Memory B cell (primary cell): ENCODE measurements around the gene GLB1L2.

Experiments used
- ATAC-seq: fragments of 150-1000 bp; cut with Tn5 transposase; 2 replicates; pipeline ENCODE4 v1.10.0; 2021; ENCODE audit warnings: low read depth, mild to moderate bottlenecking, moderate library complexity
- DNase-seq, 2 donors: peaks; one replicate each; pipeline ENCODE4 v3.0.0; 2022; ENCODE audit warnings: low spot score in 2 of 2
- H3K27ac Mint-ChIP-seq: one replicate; pipeline ENCODE4 v1.8.0; 2022; ENCODE audit warnings: mild to moderate bottlenecking, moderate library complexity, mixed read lengths
- H3K27me3 Mint-ChIP-seq: one replicate; pipeline ENCODE4 v1.8.0; 2022; ENCODE audit warnings: mixed read lengths
- H3K36me3 Mint-ChIP-seq: one replicate; pipeline ENCODE4 v1.8.0; 2022; ENCODE audit warnings: mild to moderate bottlenecking, mixed read lengths
- H3K4me1 Mint-ChIP-seq: one replicate; pipeline ENCODE4 v1.8.0; 2022; ENCODE audit warnings: mixed read lengths
- H3K4me3 Mint-ChIP-seq: one replicate; pipeline ENCODE4 v1.8.0; 2022; ENCODE audit warnings: mild to moderate bottlenecking, moderate library complexity, mixed read lengths
- H3K9me3 Mint-ChIP-seq: one replicate; pipeline ENCODE4 v1.8.0; 2022; ENCODE audit warnings: mixed read lengths

GLB1L2 gene

GRCh38 chr11:134399293-134399654 lies 67.5 kb downstream of the GLB1L2 start:
- no peak overlapping the region for H3K4me3 Mint-ChIP-seq

GRCh38 chr11:134399996-134400395 lies 68.2 kb downstream of the GLB1L2 start:
- no peak for DNase-seq
- Mint-ChIP-seq H3K27ac (no peak overlapping the region), H3K36me3 (no peaks in the 10 kb centered on the region), H3K27me3 (peaks cover 13% of the 10 kb centered on the region), H3K9me3 (no peaks in the 10 kb centered on the region), H3K4me3 (no peak overlapping the region), H3K4me1 (no peaks in the 10 kb centered on the region)
- ATAC-seq, result no peak

More at GRCh38 chr11:134399293-134399654, 67.5 kb downstream of the GLB1L2 start:
- Mint-ChIP-seq H3K4me1 (no peaks in the 10 kb centered on the region), H3K27ac (no peak overlapping the region), H3K36me3 (no peaks in the 10 kb centered on the region), H3K9me3 (no peaks in the 10 kb centered on the region), H3K27me3 (peaks cover 14% of the 10 kb centered on the region)
- no peak for DNase-seq
- no peak for ATAC-seq

- no peaks in the 10 kb centered on the region for H3K9me3 Mint-ChIP-seq
- H3K36me3 Mint-ChIP-seq, result no peaks in the 10 kb centered on the region
- H3K4me1 Mint-ChIP-seq, result no peaks in the 10 kb centered on the region
- no peak overlapping the region for H3K4me3 Mint-ChIP-seq
- ATAC-seq (no peak), DNase-seq (no peak)
- no peak overlapping the region for H3K27ac Mint-ChIP-seq
- H3K27me3 Mint-ChIP-seq, result peaks cover 12% of the 10 kb centered on the region
Observed at GRCh38 chr11:134401825-134402809, 70.3 kb downstream of the GLB1L2 start.

- no peak for DNase-seq
- Mint-ChIP-seq H3K36me3 (no peaks in the 10 kb centered on the region), H3K27me3 (peaks cover 14% of the 10 kb centered on the region), H3K9me3 (no peaks in the 10 kb centered on the region), H3K4me3 (no peak overlapping the region), H3K27ac (no peak overlapping the region), H3K4me1 (no peaks in the 10 kb centered on the region)
- no peak for ATAC-seq
Observed at GRCh38 chr11:134402910-134403309, 71.1 kb downstream of the GLB1L2 start.

GRCh38 chr11:134404575-134405341 lies 73.0 kb downstream of the GLB1L2 start:
- no peaks in the 10 kb centered on the region for H3K9me3 Mint-ChIP-seq
- no peak overlapping the region for H3K27ac Mint-ChIP-seq
- no peaks in the 10 kb centered on the region for H3K36me3 Mint-ChIP-seq
- no peak for ATAC-seq
- no peak overlapping the region for H3K4me3 Mint-ChIP-seq
- no peak for DNase-seq
- H3K27me3 Mint-ChIP-seq, result peaks cover 18% of the 10 kb centered on the region
- H3K4me1 Mint-ChIP-seq, result no peaks in the 10 kb centered on the region

- ATAC-seq (no peak), DNase-seq (no peak)
- Mint-ChIP-seq H3K36me3 (no peaks in the 10 kb centered on the region), H3K27me3 (peaks cover 21% of the 10 kb centered on the region), H3K9me3 (no peaks in the 10 kb centered on the region), H3K27ac (no peak overlapping the region), H3K4me3 (no peak overlapping the region), H3K4me1 (no peaks in the 10 kb centered on the region)
Observed at GRCh38 chr11:134405436-134405835, 73.6 kb downstream of the GLB1L2 start.

- Mint-ChIP-seq H3K27ac (no peak overlapping the region), H3K4me3 (no peak overlapping the region), H3K36me3 (no peaks in the 10 kb centered on the region), H3K9me3 (no peaks in the 10 kb centered on the region), H3K4me1 (no peaks in the 10 kb centered on the region), H3K27me3 (peaks cover 23% of the 10 kb centered on the region)
- no peak for ATAC-seq
- DNase-seq, result no peak
Observed at GRCh38 chr11:134405841-134406240, 74.1 kb downstream of the GLB1L2 start.

- H3K4me1 Mint-ChIP-seq, result peaks cover 4% of the 10 kb centered on the region
- DNase-seq, result no peak
- H3K9me3 Mint-ChIP-seq, result no peaks in the 10 kb centered on the region
- H3K27ac Mint-ChIP-seq, result no peak overlapping the region
- no peaks in the 10 kb centered on the region for H3K36me3 Mint-ChIP-seq
- H3K4me3 Mint-ChIP-seq, result no peak overlapping the region
- peaks cover 24% of the 10 kb centered on the region for H3K27me3 Mint-ChIP-seq
- ATAC-seq, result no peak
Observed at GRCh38 chr11:134406264-134407185, 74.7 kb downstream of the GLB1L2 start.

- Mint-ChIP-seq H3K4me1 (peaks cover 4% of the 10 kb centered on the region), H3K36me3 (no peaks in the 10 kb centered on the region), H3K4me3 (no peak overlapping the region), H3K27me3 (peaks cover 24% of the 10 kb centered on the region), H3K27ac (no peak overlapping the region), H3K9me3 (no peaks in the 10 kb centered on the region)
- no peak for DNase-seq
- ATAC-seq, result no peak
Observed at GRCh38 chr11:134407321-134407828, 75.6 kb downstream of the GLB1L2 start.

GRCh38 chr11:134407923-134408322 lies 76.1 kb downstream of the GLB1L2 start:
- Mint-ChIP-seq H3K9me3 (no peaks in the 10 kb centered on the region), H3K36me3 (no peaks in the 10 kb centered on the region), H3K4me3 (no peak overlapping the region), H3K27ac (no peak overlapping the region), H3K27me3 (peaks cover 24% of the 10 kb centered on the region), H3K4me1 (peaks cover 4% of the 10 kb centered on the region)
- no peak for DNase-seq
- ATAC-seq, result no peak

- DNase-seq, result no peak
- Mint-ChIP-seq H3K36me3 (no peaks in the 10 kb centered on the region), H3K9me3 (no peaks in the 10 kb centered on the region), H3K27ac (no peak overlapping the region), H3K4me1 (peaks cover 10% of the 10 kb centered on the region), H3K27me3 (peaks cover 32% of the 10 kb centered on the region), H3K4me3 (no peak overlapping the region)
- ATAC-seq, result no peak
Observed at GRCh38 chr11:134409552-134410429, 78.0 kb downstream of the GLB1L2 start.

- no peak overlapping the region for H3K27ac Mint-ChIP-seq
- no peak for ATAC-seq
- DNase-seq, result no peak
- H3K36me3 Mint-ChIP-seq, result no peaks in the 10 kb centered on the region
- peaks cover 16% of the 10 kb centered on the region for H3K4me1 Mint-ChIP-seq
- peaks cover 37% of the 10 kb centered on the region for H3K27me3 Mint-ChIP-seq
- peak overlapping the region; percentile 68 for H3K4me3 Mint-ChIP-seq
- H3K9me3 Mint-ChIP-seq, result no peaks in the 10 kb centered on the region
Observed at GRCh38 chr11:134410766-134411165, 79.0 kb downstream of the GLB1L2 start.
